B cell (primary cell): ENCODE results near the gene LMX1B.

ENCODE experiments used
- CTCF ChIP-seq: fragments of 200-600 bp; IDR thresholded peaks from one replicate; pipeline ENCODE4 v1.8.0; 2022; ENCODE audit warnings: antibody characterized with exemption, mild to moderate bottlenecking
- EZH2 ChIP-seq: IDR thresholded peaks from 2 replicates; pipeline ENCODE4 v1.6.1; 2012; ENCODE audit warnings: borderline replicate concordance, low read depth, mild to moderate bottlenecking, moderate library complexity, low read length; ENCODE audit not compliant: insufficient read depth, poor library complexity, severe bottlenecking

- no peak for TF ChIP-seq CTCF
- no peak for TF ChIP-seq EZH2
These were observed 85.7 kb downstream of the LMX1B start for GRCh38 chr9:126699401-126699881.
